SK-N-SH treated with all-trans-retinoic acid at 6 μM for 48 hours (cell line): ENCODE results near the gene SNUPN.
"Not testable (repeated sequence)": the region's sequence is repeated elsewhere in the genome, so short reads cannot be mapped to it uniquely, and the experiment has no call there.

Experiments used
- ATAC-seq: fragments of 200-7000 bp; cut with Tn5 transposase; 3 replicates; pipeline ENCODE4 v1.9.1; 2020; ENCODE audit warnings: mild to moderate bottlenecking, moderate library complexity
- ARNTL ChIP-seq: fragments of 450-650 bp; formaldehyde crosslinking; IDR thresholded peaks from 2 replicates; pipeline ENCODE4 v1.5.0; 2020; ENCODE audit warnings: low read depth, mild to moderate bottlenecking, moderate library complexity, borderline replicate concordance
- BACH2 ChIP-seq: fragments of 250-450 bp; sonication (Bioruptor Pico); IDR thresholded peaks from 2 replicates; pipeline ENCODE4 v1.9.0; 2021; ENCODE audit warnings: mild to moderate bottlenecking, borderline replicate concordance
- ESRRG ChIP-seq: fragments of 250-450 bp; sonication (Bioruptor Pico); IDR thresholded peaks from 2 replicates; pipeline ENCODE4 v1.6.1; 2021; ENCODE audit warnings: mild to moderate bottlenecking
- ISL1 ChIP-seq: fragments of 250-450 bp; sonication (Bioruptor Pico); IDR thresholded peaks from 2 replicates; pipeline ENCODE4 v2.1.2; 2022; ENCODE audit warnings: mild to moderate bottlenecking, moderate library complexity
- OSR1 ChIP-seq: fragments of 250-450 bp; sonication (Bioruptor Pico); IDR thresholded peaks from 2 replicates; pipeline ENCODE4 v1.8.0; 2022; ENCODE audit warnings: moderate library complexity, mild to moderate bottlenecking, inconsistent platforms
- PPARA ChIP-seq: fragments of 250-450 bp; sonication (Bioruptor Pico); IDR thresholded peaks from 2 replicates; pipeline ENCODE4 v1.5.0; 2020; ENCODE audit warnings: mild to moderate bottlenecking, borderline replicate concordance
- RARB ChIP-seq: fragments of 250-450 bp; sonication (Bioruptor Pico); IDR thresholded peaks from 2 replicates; pipeline ENCODE4 v1.8.0; 2021; ENCODE audit warnings: mild to moderate bottlenecking, moderate library complexity
- SNAI2 ChIP-seq: fragments of 250-450 bp; sonication (Bioruptor Pico); IDR thresholded peaks from 2 replicates; pipeline ENCODE4 v1.5.0; 2020; ENCODE audit warnings: mild to moderate bottlenecking, moderate library complexity
- TOX ChIP-seq: fragments of 250-450 bp; sonication (Bioruptor Pico); IDR thresholded peaks from 2 replicates; pipeline ENCODE4 v1.8.0; 2021; ENCODE audit warnings: mild to moderate bottlenecking, moderate library complexity, borderline replicate concordance
- TSHZ2 ChIP-seq: fragments of 250-450 bp; sonication (Bioruptor Pico); IDR thresholded peaks from 2 replicates; pipeline ENCODE4 v1.5.0; 2020; ENCODE audit warnings: mild to moderate bottlenecking, moderate library complexity
- ZC3H10 ChIP-seq: fragments of 250-450 bp; sonication (Bioruptor Pico); IDR thresholded peaks from 2 replicates; pipeline ENCODE4 v1.5.1; 2021; ENCODE audit warnings: mild to moderate bottlenecking, moderate library complexity
- ZFP3 ChIP-seq: fragments of 250-450 bp; sonication (Bioruptor Pico); IDR thresholded peaks from 2 replicates; pipeline ENCODE4 v1.5.0; 2020; ENCODE audit warnings: mild to moderate bottlenecking, moderate library complexity
- ZNF70 ChIP-seq: fragments of 450-650 bp; formaldehyde crosslinking; IDR thresholded peaks from 2 replicates; pipeline ENCODE4 v1.5.0; 2020; ENCODE audit warnings: mild to moderate bottlenecking, moderate library complexity
- ZNF8 ChIP-seq: fragments of 450-650 bp; formaldehyde crosslinking; IDR thresholded peaks from 2 replicates; pipeline ENCODE4 v1.5.0; 2020; ENCODE audit warnings: mild to moderate bottlenecking, moderate library complexity
- TF ChIP-seq, protein P1 (sequence below): fragments of 250-450 bp; sonication (Bioruptor Pico); IDR thresholded peaks from 2 replicates; pipeline ENCODE4 v1.8.0; 2021; ENCODE audit warnings: low read depth, mild to moderate bottlenecking, moderate library complexity, borderline replicate concordance
- TF ChIP-seq, protein P2 (sequence below): fragments of 250-450 bp; sonication (Bioruptor Pico); IDR thresholded peaks from 2 replicates; pipeline ENCODE4 v1.5.1; 2020; ENCODE audit warnings: low read depth, mild to moderate bottlenecking, moderate library complexity
- TF ChIP-seq, protein P3 (sequence below): fragments of 250-450 bp; sonication (Bioruptor Pico); IDR thresholded peaks from 2 replicates; pipeline ENCODE4 v1.5.1; 2021; ENCODE audit warnings: mild to moderate bottlenecking, moderate library complexity

SNUPN gene

GRCh38 chr15:75590239-75590638, 35.3 kb downstream of the SNUPN start (continued):
- TF ChIP-seq, protein P1, sequence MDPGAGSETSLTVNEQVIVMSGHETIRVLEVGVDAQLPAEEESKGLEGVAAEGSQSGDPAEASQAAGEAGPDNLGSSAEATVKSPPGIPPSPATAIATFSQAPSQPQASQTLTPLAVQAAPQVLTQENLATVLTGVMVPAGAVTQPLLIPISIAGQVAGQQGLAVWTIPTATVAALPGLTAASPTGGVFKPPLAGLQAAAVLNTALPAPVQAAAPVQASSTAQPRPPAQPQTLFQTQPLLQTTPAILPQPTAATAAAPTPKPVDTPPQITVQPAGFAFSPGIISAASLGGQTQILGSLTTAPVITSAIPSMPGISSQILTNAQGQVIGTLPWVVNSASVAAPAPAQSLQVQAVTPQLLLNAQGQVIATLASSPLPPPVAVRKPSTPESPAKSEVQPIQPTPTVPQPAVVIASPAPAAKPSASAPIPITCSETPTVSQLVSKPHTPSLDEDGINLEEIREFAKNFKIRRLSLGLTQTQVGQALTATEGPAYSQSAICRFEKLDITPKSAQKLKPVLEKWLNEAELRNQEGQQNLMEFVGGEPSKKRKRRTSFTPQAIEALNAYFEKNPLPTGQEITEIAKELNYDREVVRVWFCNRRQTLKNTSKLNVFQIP (CRISPR knock-in tag), result no peak

GRCh38 chr15:75589071-75589470, 36.5 kb downstream of the SNUPN start:
- no peak for TF ChIP-seq TSHZ2
- TF ChIP-seq RARB (CRISPR knock-in tag), result no peak
- no peak for TF ChIP-seq ZC3H10 (CRISPR knock-in tag)
- ATAC-seq, result no peak

- ATAC-seq, result not testable (repeated sequence)
Measured at GRCh38 chr15:75586422-75586821, 39.1 kb downstream of the SNUPN start.

DNA sequence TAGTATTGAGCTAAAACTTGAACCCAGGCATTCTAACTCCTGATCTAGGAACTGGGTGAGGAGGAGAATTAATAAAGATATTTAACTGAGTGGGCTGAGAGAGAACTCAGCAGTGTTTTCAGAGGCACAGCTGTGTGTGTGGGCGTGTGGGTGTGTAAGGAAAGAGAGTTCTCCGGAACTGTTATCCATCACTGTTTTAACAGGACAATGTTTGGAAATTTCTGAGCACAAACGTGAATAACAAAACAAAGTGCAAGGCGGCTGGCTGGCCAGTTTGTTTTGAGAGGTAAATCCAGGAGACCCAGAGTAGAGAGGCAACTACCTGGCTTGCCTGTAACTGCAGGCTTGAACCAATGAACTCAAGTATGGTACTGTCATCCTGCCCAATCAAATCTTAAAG, 41.4 kb downstream of the SNUPN start:
- ATAC-seq, result no peak
- TF ChIP-seq PPARA (CRISPR knock-in tag) (no peak), SNAI2 (CRISPR knock-in tag) (no peak)
- TF ChIP-seq, protein P2, sequence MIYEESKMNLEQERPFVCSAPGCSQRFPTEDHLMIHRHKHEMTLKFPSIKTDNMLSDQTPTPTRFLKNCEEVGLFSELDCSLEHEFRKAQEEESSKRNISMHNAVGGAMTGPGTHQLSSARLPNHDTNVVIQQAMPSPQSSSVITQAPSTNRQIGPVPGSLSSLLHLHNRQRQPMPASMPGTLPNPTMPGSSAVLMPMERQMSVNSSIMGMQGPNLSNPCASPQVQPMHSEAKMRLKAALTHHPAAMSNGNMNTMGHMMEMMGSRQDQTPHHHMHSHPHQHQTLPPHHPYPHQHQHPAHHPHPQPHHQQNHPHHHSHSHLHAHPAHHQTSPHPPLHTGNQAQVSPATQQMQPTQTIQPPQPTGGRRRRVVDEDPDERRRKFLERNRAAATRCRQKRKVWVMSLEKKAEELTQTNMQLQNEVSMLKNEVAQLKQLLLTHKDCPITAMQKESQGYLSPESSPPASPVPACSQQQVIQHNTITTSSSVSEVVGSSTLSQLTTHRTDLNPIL, result no peak

GRCh38 chr15:75583701-75584100, 41.8 kb downstream of the SNUPN start:
- no peak for ATAC-seq
- TF ChIP-seq SNAI2 (CRISPR knock-in tag) (no peak), ZNF70 (CRISPR knock-in tag) (no peak), ZNF8 (CRISPR knock-in tag) (no peak)

DNA sequence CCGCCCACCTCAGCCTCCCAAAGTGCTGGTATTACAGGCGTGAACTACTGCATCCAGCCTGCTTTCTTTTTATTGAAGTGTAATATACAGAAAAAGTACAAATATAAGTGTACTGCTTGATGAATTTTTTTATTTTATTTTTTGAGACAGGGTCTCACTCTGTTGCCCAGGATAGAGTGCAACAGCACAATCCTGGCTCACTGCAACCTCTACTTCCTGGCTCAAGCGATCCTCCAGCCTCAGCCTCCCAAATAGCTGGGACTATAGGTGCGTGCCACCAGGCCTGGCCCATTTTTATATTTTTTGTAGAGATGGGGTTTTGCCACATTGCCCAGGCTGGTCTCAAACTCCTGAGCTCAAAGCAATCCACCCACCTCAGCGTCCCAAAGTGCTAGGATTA, 42.6 kb downstream of the SNUPN start:
- not testable (repeated sequence) for ATAC-seq

- peak; percentile 79 for ATAC-seq
- TF ChIP-seq, protein P1 (CRISPR knock-in tag), result no peak
- TF ChIP-seq ARNTL (CRISPR knock-in tag) (no peak), OSR1 (no peak), ZNF8 (CRISPR knock-in tag) (no peak), ESRRG (CRISPR knock-in tag) (no peak), SNAI2 (CRISPR knock-in tag) (no peak), PPARA (CRISPR knock-in tag) (no peak), ZC3H10 (CRISPR knock-in tag) (no peak), BACH2 (CRISPR knock-in tag) (no peak), ZFP3 (no peak), ISL1 (no peak), TOX (CRISPR knock-in tag) (no peak)
- TF ChIP-seq, protein P3, sequence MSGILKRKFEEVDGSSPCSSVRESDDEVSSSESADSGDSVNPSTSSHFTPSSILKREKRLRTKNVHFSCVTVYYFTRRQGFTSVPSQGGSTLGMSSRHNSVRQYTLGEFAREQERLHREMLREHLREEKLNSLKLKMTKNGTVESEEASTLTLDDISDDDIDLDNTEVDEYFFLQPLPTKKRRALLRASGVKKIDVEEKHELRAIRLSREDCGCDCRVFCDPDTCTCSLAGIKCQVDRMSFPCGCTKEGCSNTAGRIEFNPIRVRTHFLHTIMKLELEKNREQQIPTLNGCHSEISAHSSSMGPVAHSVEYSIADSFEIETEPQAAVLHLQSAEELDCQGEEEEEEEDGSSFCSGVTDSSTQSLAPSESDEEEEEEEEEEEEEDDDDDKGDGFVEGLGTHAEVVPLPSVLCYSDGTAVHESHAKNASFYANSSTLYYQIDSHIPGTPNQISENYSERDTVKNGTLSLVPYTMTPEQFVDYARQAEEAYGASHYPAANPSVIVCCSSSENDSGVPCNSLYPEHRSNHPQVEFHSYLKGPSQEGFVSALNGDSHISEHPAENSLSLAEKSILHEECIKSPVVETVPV, result no peak
Measured at GRCh38 chr15:75578948-75579920, 46.3 kb downstream of the SNUPN start, which contains the start of gene PTPN9. PTPN9 (minus strand) TSS chr15:75579315; CDS start chr15:75578776, 539 bp downstream.
